ENCODE measurements around the gene NR2E3.

DNA sequence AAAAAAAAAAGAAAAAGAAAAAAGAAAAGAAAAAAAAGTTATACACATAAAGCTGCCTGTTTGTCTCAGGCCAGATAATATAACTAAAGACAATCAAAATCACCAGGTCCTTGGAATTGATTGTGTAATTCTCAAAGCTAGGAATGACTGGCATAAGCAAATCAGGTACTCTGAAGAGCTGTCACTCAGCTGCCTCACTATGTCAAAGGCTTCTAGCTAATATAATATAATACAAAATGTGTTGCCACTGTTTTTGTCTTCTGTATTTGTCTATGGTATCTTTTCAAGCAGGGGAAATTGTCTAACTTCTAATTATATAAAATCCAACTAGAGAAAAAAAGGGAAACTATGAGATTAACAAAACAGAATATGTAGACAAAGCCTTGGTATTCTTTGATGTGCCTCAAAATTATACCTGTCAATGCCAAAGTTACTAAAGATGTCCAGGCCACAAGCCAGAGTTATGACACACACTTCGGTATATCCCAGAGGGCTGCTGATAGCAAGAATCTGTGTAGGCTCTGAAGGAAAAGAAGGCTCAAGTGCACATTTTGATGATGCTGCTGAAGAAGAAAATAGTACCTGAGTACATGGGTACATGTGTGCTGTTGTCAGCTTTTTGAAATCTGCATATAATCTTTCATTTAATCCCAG is 37.0 kb upstream of the NR2E3 start:
- TF ChIP-seq RAD21 (conservative IDR thresholded peaks at IDR 0.05) (no peak), EZH2 (IDR thresholded peaks at IDR 0.05; ENCODE audit: borderline replicate concordance, insufficient read depth, low read length, poor library complexity, severe bottlenecking) (no peak), EP300 (conservative IDR thresholded peaks at IDR 0.05; ENCODE audit: poor library complexity, severe bottlenecking) (peak; percentile 81), POLR2AphosphoS5 (IDR thresholded peaks at IDR 0.05) (no peak), TAF1 (IDR thresholded peaks at IDR 0.05; ENCODE audit: low read depth) (no peak), MXI1 (conservative IDR thresholded peaks at IDR 0.05; ENCODE audit: poor library complexity, severe bottlenecking) (no peak)
- TF ChIP-seq, protein P1, sequence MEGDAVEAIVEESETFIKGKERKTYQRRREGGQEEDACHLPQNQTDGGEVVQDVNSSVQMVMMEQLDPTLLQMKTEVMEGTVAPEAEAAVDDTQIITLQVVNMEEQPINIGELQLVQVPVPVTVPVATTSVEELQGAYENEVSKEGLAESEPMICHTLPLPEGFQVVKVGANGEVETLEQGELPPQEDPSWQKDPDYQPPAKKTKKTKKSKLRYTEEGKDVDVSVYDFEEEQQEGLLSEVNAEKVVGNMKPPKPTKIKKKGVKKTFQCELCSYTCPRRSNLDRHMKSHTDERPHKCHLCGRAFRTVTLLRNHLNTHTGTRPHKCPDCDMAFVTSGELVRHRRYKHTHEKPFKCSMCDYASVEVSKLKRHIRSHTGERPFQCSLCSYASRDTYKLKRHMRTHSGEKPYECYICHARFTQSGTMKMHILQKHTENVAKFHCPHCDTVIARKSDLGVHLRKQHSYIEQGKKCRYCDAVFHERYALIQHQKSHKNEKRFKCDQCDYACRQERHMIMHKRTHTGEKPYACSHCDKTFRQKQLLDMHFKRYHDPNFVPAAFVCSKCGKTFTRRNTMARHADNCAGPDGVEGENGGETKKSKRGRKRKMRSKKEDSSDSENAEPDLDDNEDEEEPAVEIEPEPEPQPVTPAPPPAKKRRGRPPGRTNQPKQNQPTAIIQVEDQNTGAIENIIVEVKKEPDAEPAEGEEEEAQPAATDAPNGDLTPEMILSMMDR (IDR thresholded peaks at IDR 0.05; ENCODE audit: poor library complexity, severe bottlenecking) = no peak
- TF ChIP-seq, protein P2, sequence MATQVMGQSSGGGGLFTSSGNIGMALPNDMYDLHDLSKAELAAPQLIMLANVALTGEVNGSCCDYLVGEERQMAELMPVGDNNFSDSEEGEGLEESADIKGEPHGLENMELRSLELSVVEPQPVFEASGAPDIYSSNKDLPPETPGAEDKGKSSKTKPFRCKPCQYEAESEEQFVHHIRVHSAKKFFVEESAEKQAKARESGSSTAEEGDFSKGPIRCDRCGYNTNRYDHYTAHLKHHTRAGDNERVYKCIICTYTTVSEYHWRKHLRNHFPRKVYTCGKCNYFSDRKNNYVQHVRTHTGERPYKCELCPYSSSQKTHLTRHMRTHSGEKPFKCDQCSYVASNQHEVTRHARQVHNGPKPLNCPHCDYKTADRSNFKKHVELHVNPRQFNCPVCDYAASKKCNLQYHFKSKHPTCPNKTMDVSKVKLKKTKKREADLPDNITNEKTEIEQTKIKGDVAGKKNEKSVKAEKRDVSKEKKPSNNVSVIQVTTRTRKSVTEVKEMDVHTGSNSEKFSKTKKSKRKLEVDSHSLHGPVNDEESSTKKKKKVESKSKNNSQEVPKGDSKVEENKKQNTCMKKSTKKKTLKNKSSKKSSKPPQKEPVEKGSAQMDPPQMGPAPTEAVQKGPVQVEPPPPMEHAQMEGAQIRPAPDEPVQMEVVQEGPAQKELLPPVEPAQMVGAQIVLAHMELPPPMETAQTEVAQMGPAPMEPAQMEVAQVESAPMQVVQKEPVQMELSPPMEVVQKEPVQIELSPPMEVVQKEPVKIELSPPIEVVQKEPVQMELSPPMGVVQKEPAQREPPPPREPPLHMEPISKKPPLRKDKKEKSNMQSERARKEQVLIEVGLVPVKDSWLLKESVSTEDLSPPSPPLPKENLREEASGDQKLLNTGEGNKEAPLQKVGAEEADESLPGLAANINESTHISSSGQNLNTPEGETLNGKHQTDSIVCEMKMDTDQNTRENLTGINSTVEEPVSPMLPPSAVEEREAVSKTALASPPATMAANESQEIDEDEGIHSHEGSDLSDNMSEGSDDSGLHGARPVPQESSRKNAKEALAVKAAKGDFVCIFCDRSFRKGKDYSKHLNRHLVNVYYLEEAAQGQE (IDR thresholded peaks at IDR 0.05; ENCODE audit: borderline replicate concordance) = no peak
